Retinal pigment epithelial cell (primary cell): ENCODE results near the gene PICK1.

Experiments
- DNase-seq: peaks from one replicate; pipeline ENCODE4 v3.0.0-alpha.2; 2010; ENCODE audit warnings: low read depth
- H3K4me3 ChIP-seq: 2 replicates; pipeline ENCODE4 v1.5.1; 2011; ENCODE audit warnings: mild to moderate bottlenecking, low read length, control low read depth, moderate library complexity
- CTCF ChIP-seq: conservative IDR thresholded peaks from 2 replicates; pipeline ENCODE4 v1.5.1; 2011; ENCODE audit warnings: low read depth, low read length, control low read depth, inconsistent platforms

The PICK1 gene

DNA sequence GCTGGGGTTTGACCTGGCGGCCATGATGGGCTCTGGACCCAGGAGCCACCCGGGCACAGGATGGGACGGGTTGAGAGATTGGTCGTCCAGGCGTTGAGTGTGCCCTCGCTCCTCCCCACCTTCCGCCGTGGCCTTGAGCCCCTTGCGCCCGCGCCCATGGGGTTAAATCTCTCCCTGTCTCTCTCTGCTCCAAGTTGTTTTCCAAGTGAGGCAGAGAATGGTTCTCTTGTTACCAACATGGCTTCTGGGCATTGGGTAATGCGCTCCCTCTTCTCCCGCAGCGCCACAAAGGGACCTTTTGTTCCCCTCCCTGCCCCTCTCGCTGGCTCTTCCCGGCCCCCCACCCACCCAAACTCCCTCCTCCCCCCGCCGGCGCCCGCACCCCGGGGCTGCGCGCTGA lies 18.8 kb upstream of the PICK1 start:
- no peak for DNase-seq
- TF ChIP-seq CTCF: no peak
- H3K4me3 ChIP-seq: no peak overlapping the region

- DNase-seq: no peak
- no peak for TF ChIP-seq CTCF
- no peak overlapping the region for H3K4me3 ChIP-seq
These were observed 18.1 kb upstream of the PICK1 start for GRCh38 chr22:38038890-38039812.

DNA sequence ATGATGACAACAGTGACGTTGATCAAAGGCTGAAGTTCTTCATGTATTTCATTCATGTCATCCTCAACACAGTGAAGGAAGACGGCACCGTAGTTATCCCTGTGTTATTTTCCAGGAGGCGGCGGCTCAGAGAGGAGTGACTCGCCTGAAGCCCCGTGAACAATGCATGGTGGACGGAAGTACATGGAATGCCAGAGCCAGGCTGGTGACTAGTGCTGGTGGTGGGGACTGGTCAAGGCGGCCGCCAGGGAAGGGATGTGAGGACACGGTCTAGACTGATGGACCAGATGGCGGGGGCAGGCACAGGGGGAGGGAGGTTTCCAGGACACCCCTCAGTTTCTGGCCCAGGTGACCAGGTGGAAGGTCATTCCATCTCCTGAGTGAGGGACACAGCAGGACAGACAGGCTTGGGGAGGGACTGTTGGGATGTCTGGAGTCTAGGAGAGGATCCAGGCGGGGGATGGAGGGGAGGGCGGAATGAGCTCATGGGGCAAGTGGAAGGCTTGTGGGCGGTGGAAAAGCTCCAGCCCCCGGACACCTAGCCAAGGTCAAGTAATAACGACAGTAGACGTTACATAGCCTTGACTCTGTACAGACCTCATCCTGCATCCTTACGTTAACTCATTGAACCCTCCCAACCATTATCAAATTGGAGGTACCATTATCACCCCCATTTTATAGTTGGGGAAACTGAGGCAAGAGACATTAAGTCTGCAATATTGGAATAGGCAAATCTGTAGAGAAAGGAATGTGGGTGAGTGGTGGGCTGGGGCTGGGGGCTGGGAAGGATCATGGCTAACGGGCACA lies 16.0 kb upstream of the PICK1 start:
- H3K4me3 ChIP-seq: no peak overlapping the region
- no peak for DNase-seq

GRCh38 chr22:38041760-38042487 lies 15.3 kb upstream of the PICK1 start:
- no peak for DNase-seq
- H3K4me3 ChIP-seq: no peak overlapping the region
- no peak for TF ChIP-seq CTCF

More for the DNA sequence above, 16.0 kb upstream of the PICK1 start:
- no peak for TF ChIP-seq CTCF

DNA sequence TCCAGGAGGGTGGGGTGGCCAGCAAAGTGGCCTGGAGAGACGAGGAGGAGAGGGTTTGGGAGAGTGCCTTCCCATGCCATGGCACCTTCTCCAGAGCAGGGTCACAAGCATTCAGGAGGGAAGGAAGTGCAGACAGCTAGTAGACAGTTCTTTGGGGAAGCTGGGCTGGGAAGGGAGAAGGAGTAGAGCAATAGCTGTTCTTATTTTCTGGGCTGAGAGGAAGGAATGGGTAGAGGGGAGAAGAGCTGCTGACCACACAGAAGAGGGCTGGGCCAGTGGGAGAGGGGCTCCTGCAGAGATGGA lies 14.8 kb upstream of the PICK1 start:
- TF ChIP-seq CTCF: no peak
- DNase-seq: no peak
- H3K4me3 ChIP-seq: no peak overlapping the region

- no peak for TF ChIP-seq CTCF
- no peak for DNase-seq
- no peak overlapping the region for H3K4me3 ChIP-seq
These were observed 13.8 kb upstream of the PICK1 start for GRCh38 chr22:38043151-38044039.
